Thyroid gland (tissue), 4 donors: ENCODE data around the gene KRTAP22-1. TPM values are rescaled to one million over a fixed set of nuclear protein-coding genes. Genes with fewer than 3 reads are reported as not detected.

Experiments
- DNase-seq, 2 donors: peaks; one replicate each; pipeline ENCODE4 v3.0.0-alpha.2; 2019
- H3K27ac ChIP-seq, 3 donors: fragments of 200-600 bp; sonication (generic); 1 replicate in 2 of 3; 2 replicates in 1 of 3; pipeline ENCODE4 v1.5.1; 2016 to 2019; ENCODE audit warnings: mild to moderate bottlenecking in 1 of 3, moderate library complexity in 1 of 3
- H3K27me3 ChIP-seq: fragments of 200-600 bp; sonication (generic); one replicate; pipeline ENCODE4 v1.5.1; 2019
- H3K36me3 ChIP-seq, 2 donors: fragments of 200-600 bp; sonication (generic); one replicate each; pipeline ENCODE4 v1.5.1; 2016 to 2019
- H3K4me1 ChIP-seq, 2 donors: fragments of 200-600 bp; sonication (generic); one replicate each; pipeline ENCODE4 v1.5.1; 2017 to 2019
- H3K4me3 ChIP-seq, 3 donors: fragments of 200-600 bp; sonication (generic); replicated peaks in 1 of 3; 1 replicate in 2 of 3; 2 replicates in 1 of 3; pipeline ENCODE4 v1.5.1; 2016; ENCODE audit warnings: mild to moderate bottlenecking in 1 of 3
- H3K9me3 ChIP-seq: fragments of 200-600 bp; sonication (generic); one replicate; pipeline ENCODE4 v1.5.1; 2017
- CTCF ChIP-seq, 6 experiments: fragments of 200-600 bp in 3 of 6; fragments of 450-650 bp in 3 of 6; sonication (generic) in 3 of 6; IDR thresholded peaks; one replicate each; pipeline ENCODE4 v1.5.1; 2016 to 2019; ENCODE audit warnings: antibody characterized with exemption in 6 of 6, mild to moderate bottlenecking in 2 of 6, inconsistent platforms in 1 of 6, moderate library complexity in 1 of 6
- POLR2A ChIP-seq, 2 donors: fragments of 450-650 bp; IDR thresholded peaks; one replicate each; pipeline ENCODE4 v1.6.1; 2017; ENCODE audit warnings: antibody characterized with exemption in 2 of 2, mild to moderate bottlenecking in 2 of 2, moderate library complexity in 1 of 2
- WGBS, 2 donors: methylation state at CpG; one replicate each; pipeline ENCODE4 v1.1.5; 2017; 5-methylcytosine and 5-hydroxymethylcytosine counted together
- intact Hi-C: fragments of 100-400 bp; cut with DNase I; formaldehyde crosslinking; loops from one replicate; pipeline ENCODE4 v1.15.1; 2023
- total RNA-seq, 4 donors: library from RNA; depleted of rRNA; stranded (reverse); fragments of >200 nt; gene quantifications; one replicate each; pipeline ENCODE4 v1.2.3, GENCODE V29; 2016

The KRTAP22-1 gene
- total RNA-seq, 4 donors from 2014 or later: not detected

- DNase-seq: no peak
- Histone ChIP-seq H3K4me3 (no peak overlapping the region), H3K9me3 (no peaks in the 10 kb centered on the region), H3K4me1 (no peaks in the 10 kb centered on the region), H3K27me3 (no peaks in the 10 kb centered on the region), H3K27ac (no peak overlapping the region), H3K36me3 (no peaks in the 10 kb centered on the region)
- intact Hi-C loops: no loop called here
- 91 to 97% methylated on average over 2 of the region's 2 CpGs for WGBS, 2 donors
- TF ChIP-seq CTCF (IDR thresholded peaks at IDR 0.05): no peak
- TF ChIP-seq POLR2A (IDR thresholded peaks at IDR 0.05): no peak
Observed at GRCh38 chr21:30612132-30612531, 11.2 kb downstream of the KRTAP22-1 start.

DNA sequence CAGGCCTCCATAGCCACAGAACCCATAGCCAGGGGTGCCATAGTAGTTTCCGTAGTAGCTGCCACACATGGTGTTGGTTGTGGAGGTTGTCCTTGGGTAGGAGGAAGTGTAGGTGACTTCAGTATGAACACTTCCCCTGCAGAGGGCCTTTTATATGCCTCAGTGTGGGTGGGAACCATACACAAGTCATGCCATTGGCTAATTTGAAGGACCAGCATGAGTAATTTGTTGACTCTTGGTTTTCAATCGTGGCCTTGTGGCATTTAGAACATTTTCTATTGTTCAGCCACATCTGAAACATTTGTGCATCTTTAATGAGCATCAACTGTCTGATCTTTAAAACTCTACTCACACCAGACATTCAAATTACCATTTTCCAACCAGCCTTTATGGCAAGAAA, 12.9 kb downstream of the KRTAP22-1 start, which contains the start of gene KRTAP6-1:
KRTAP6-1 (minus strand) TSS at position 95 of the 400 bp plus-strand sequence; CDS start at position 69, 26 bp downstream.
- no peak for DNase-seq
- H3K4me3 ChIP-seq: no peak within 1 kb of the TSS
- TF ChIP-seq POLR2A (IDR thresholded peaks at IDR 0.05): no peak
- TF ChIP-seq CTCF (IDR thresholded peaks at IDR 0.05): no peak
- 76 to 77% methylated on average over 2 of the region's 2 CpGs for WGBS, 2 donors
- no peak within 1 kb of the TSS for H3K27ac ChIP-seq
- intact Hi-C loops: no loop called here
- no peaks in the 10 kb centered on the region for H3K36me3 ChIP-seq
- no peaks in the 10 kb centered on the region for H3K4me1 ChIP-seq
- H3K9me3 ChIP-seq: no peaks in the 10 kb centered on the region
- H3K27me3 ChIP-seq: no peaks in the 10 kb centered on the region

DNA sequence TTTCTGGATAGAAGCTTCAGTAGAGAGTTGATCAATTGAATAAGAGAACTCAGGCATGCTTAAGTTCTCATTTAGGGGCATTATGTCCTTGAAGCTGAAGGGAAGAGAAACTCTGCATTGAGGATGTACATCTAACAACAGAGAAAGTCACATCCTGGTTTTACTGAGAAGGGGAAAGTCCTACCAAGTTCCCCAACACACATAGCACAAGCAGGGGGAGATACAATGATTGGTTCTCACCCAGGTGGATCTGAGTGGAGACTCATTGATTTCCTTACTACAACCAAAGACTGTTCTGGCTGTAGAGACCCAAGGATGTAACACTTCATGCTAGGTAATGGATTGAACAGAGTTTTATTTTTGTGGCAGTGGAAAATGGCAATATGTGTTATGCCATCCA, 14.3 kb downstream of the KRTAP22-1 start:
- H3K4me1 ChIP-seq: no peaks in the 10 kb centered on the region

DNA sequence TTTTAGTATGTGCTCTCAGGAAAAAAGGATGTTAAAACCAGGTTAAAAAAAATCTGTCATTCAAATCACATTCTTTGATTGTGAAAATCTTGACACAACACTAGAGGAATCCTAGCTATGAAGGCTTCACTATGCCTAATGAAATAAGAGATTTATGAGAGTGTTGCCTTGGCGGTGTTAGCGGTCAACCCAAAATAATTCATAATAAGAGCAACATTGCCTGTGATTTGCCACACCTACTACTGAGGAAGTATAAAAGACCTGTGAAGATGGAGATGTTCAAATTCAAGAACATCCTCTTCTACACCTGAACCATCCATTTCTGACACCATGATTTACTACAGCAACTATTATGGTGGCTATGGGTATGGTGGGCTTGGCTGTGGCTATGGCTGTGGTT, 15.2 kb downstream of the KRTAP22-1 start, which contains the start of gene KRTAP20-1:
KRTAP20-1 (plus strand) TSS at position 301 of the 400 bp plus-strand sequence; CDS start at position 331, 30 bp downstream.
- DNase-seq: no peak
- Histone ChIP-seq H3K27me3 (no peaks in the 10 kb centered on the region), H3K36me3 (no peaks in the 10 kb centered on the region), H3K27ac (no peak within 1 kb of the TSS), H3K4me1 (no peaks in the 10 kb centered on the region), H3K4me3 (no peak within 1 kb of the TSS), H3K9me3 (no peaks in the 10 kb centered on the region)
- TF ChIP-seq CTCF (IDR thresholded peaks at IDR 0.05) (no peak), POLR2A (IDR thresholded peaks at IDR 0.05) (no peak)
- intact Hi-C loops: no loop called here
- WGBS, 2 donors: 96 to 97% methylated on average over 2 of the region's 2 CpGs

More for the DNA sequence above, 14.3 kb downstream of the KRTAP22-1 start:
- Histone ChIP-seq H3K36me3 (no peaks in the 10 kb centered on the region), H3K27ac (no peak overlapping the region), H3K4me3 (no peak overlapping the region), H3K9me3 (no peaks in the 10 kb centered on the region), H3K27me3 (no peaks in the 10 kb centered on the region)
- intact Hi-C loops: no loop called here
- TF ChIP-seq CTCF (IDR thresholded peaks at IDR 0.05) (no peak), POLR2A (IDR thresholded peaks at IDR 0.05) (no peak)
- no peak for DNase-seq

DNA sequence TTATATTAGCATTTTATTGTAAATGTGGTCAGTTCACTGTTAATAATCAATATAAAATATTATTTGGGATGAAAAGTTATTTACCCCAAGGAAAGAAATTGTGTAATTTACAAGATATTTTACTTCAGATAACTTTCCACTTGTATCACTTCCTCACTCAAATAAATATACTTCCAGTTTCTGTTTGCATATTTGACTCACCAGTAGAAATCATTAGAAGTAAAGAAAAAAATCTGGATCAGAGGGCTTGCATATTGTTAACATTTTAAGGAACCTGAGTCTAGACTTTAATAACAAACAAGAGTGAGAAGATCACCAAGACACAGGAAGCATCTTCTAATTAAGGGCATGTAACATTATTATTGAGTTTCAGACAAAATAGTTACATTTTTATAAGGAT, 19.2 kb downstream of the KRTAP22-1 start:
- Histone ChIP-seq H3K4me3 (no peak overlapping the region), H3K27me3 (no peaks in the 10 kb centered on the region), H3K36me3 (no peaks in the 10 kb centered on the region), H3K27ac (no peak overlapping the region), H3K9me3 (no peaks in the 10 kb centered on the region), H3K4me1 (no peaks in the 10 kb centered on the region)
- no peak for DNase-seq
- intact Hi-C loops: no loop called here
- no peak for TF ChIP-seq CTCF (IDR thresholded peaks at IDR 0.05)
- no peak for TF ChIP-seq POLR2A (IDR thresholded peaks at IDR 0.05)
